ENCODE data around the gene FUBP3. TPM values are rescaled to one million over a fixed set of nuclear protein-coding genes. Genes with fewer than 3 reads are reported as not detected.

FUBP3 gene
- polyA plus RNA-seq, 1 of the 3 experiments (the other 2 are of a cell fraction): 55.1 TPM

DNA sequence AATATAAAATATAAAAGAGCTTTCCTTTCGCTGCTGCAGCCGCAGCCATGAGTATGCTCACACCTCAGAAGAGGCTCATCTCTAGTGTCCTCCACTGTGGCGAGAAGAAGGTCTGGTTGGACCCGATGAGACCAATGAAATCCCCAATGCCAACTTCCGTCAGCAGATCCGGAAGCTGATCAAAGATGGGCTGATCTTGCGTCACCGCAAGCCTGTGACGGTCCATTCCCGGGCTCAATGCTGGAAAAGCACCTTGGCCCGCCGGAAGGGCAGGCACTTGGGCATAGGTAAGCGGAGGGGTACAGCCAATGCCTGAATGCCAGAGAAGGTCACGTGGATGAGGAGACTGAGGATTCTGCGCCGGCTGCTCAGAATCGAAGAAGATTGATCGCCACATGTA lies 72.4 kb downstream of the FUBP3 start:
- Histone ChIP-seq H3K9me2 (no peaks in the 10 kb centered on the region), H3K4me2 (no peak overlapping the region), H2AFZ (ENCODE audit: low read depth) (no peak overlapping the region), H3K9me3 (no peaks in the 10 kb centered on the region), H3K27me3 (ENCODE audit: insufficient read depth) (peaks cover 14% of the 10 kb centered on the region; the same call in 1 of the 2 replicates), H3K4me3 (ENCODE audit: low read depth in 2 of 2, low read length in 1 of 2) (no peak overlapping the region), H3K9ac (no peak overlapping the region), H3K79me2 (ENCODE audit: insufficient read depth) (no peaks in the 10 kb centered on the region), H4K20me1 (ENCODE audit: insufficient read depth) (no peaks in the 10 kb centered on the region), H3K4me1 (ENCODE audit: control insufficient read depth in 1 of 2, insufficient read depth in 2 of 2, low read depth in 1 of 2, low read length in 1 of 2) (no peaks in the 10 kb centered on the region), H3K36me3 (replicated peaks in 1 of 2; ENCODE audit: control insufficient read depth in 1 of 2, insufficient read depth in 2 of 2, low read length in 1 of 2) (no peaks in the 10 kb centered on the region), H3K27ac (ENCODE audit: low read depth in 2 of 2, low read length in 1 of 2) (no peak overlapping the region), H3F3A (replicated peaks; ENCODE audit: insufficient read depth) (no peaks in the 10 kb centered on the region)
- whole genome bisulfite sequencing (ENCODE audit: low lambda C conversion rate): 74% methylated on average over 18 of the region's 18 CpGs
- no peak for DNase-seq
- ChIA-PET POLR2A (no interaction called here), CTCF (interaction anchor here (0.9 to 1.1 kb wide), 4 partner anchors 9 to 50 kb away, joined by 3 to 5 read pairs (median 3); no protein-coding TSS in a partner anchor)
- no peak for TF ChIP-seq GATA2 (CRISPR knock-in tag; IDR thresholded peaks at IDR 0.05)
- TF ChIP-seq, protein P1, sequence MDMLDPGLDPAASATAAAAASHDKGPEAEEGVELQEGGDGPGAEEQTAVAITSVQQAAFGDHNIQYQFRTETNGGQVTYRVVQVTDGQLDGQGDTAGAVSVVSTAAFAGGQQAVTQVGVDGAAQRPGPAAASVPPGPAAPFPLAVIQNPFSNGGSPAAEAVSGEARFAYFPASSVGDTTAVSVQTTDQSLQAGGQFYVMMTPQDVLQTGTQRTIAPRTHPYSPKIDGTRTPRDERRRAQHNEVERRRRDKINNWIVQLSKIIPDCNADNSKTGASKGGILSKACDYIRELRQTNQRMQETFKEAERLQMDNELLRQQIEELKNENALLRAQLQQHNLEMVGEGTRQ (IDR thresholded peaks at IDR 0.05; ENCODE audit: borderline replicate concordance, low read depth, low read length): no peak
- no peak for TF ChIP-seq TAF1 (IDR thresholded peaks at IDR 0.05; ENCODE audit: borderline replicate concordance, low read depth, low read length)
- TF ChIP-seq GABPA (IDR thresholded peaks at IDR 0.05; ENCODE audit: low read depth): no peak
- TF ChIP-seq, protein P2, sequence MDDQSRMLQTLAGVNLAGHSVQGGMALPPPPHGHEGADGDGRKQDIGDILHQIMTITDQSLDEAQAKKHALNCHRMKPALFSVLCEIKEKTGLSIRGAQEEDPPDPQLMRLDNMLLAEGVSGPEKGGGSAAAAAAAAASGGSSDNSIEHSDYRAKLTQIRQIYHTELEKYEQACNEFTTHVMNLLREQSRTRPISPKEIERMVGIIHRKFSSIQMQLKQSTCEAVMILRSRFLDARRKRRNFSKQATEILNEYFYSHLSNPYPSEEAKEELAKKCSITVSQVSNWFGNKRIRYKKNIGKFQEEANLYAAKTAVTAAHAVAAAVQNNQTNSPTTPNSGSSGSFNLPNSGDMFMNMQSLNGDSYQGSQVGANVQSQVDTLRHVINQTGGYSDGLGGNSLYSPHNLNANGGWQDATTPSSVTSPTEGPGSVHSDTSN (IDR thresholded peaks at IDR 0.05): no peak
- no peak for TF ChIP-seq RXRA (IDR thresholded peaks at IDR 0.05; ENCODE audit: borderline replicate concordance, low read depth)
- TF ChIP-seq TEAD4 (IDR thresholded peaks at IDR 0.05; ENCODE audit: borderline replicate concordance, insufficient read depth): no peak
- TF ChIP-seq ELF1 (IDR thresholded peaks at IDR 0.05): no peak
- no peak for TF ChIP-seq TCF12 (IDR thresholded peaks at IDR 0.05)
- TF ChIP-seq, protein P3, sequence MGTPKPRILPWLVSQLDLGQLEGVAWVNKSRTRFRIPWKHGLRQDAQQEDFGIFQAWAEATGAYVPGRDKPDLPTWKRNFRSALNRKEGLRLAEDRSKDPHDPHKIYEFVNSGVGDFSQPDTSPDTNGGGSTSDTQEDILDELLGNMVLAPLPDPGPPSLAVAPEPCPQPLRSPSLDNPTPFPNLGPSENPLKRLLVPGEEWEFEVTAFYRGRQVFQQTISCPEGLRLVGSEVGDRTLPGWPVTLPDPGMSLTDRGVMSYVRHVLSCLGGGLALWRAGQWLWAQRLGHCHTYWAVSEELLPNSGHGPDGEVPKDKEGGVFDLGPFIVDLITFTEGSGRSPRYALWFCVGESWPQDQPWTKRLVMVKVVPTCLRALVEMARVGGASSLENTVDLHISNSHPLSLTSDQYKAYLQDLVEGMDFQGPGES (IDR thresholded peaks at IDR 0.05; ENCODE audit: low read depth, low read length): no peak
- no peak for TF ChIP-seq FOXJ3 (CRISPR knock-in tag; IDR thresholded peaks at IDR 0.05)
- no peak for TF ChIP-seq EZH2phosphoT487 (IDR thresholded peaks at IDR 0.05; ENCODE audit: borderline replicate concordance, low read depth)
- TF ChIP-seq FOSL2 (IDR thresholded peaks at IDR 0.05; ENCODE audit: borderline replicate concordance, low read depth): no peak

DNA sequence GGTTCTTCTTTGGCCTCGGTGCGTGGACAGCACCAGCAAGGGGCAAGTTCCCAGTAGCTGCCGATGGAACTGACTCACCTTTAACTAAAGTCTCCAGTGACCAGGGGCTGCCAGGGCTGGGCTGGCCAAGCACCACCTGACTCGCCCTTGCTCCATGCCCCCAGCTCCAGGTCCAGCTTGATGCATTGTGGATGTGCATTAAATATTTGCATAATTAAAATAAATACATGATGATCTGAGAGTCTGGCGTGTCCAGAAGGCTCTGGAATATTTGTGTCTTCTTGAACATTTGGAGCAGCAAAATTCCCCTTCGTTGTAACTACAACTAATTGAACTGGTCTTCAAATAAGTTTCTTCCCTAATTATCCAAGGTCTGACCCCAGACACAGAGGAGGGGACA lies 75.5 kb downstream of the FUBP3 start:
- H3K79me2 ChIP-seq (ENCODE audit: insufficient read depth): no peaks in the 10 kb centered on the region
- no peak overlapping the region for H2AFZ ChIP-seq (ENCODE audit: low read depth)
- H3K4me2 ChIP-seq: no peak overlapping the region
- ChIA-PET CTCF (interaction anchor here (1.5 kb wide), 1 partner anchor 29 kb away, joined by 4 read pairs; no protein-coding TSS in a partner anchor), POLR2A (no interaction called here)
- no peak overlapping the region for H3K4me3 ChIP-seq (ENCODE audit: low read depth in 2 of 2, low read length in 1 of 2)
- H3K9me3 ChIP-seq: no peaks in the 10 kb centered on the region
- no peaks in the 10 kb centered on the region for H3F3A ChIP-seq (replicated peaks; ENCODE audit: insufficient read depth)
- peaks cover 39% of the 10 kb centered on the region for H3K27me3 ChIP-seq (ENCODE audit: insufficient read depth)
- no peak overlapping the region for H3K27ac ChIP-seq (ENCODE audit: low read depth in 2 of 2, low read length in 1 of 2)
- no peaks in the 10 kb centered on the region for H3K36me3 ChIP-seq (replicated peaks in 1 of 2; ENCODE audit: control insufficient read depth in 1 of 2, insufficient read depth in 2 of 2, low read length in 1 of 2)
- 62% methylated on average over 4 of the region's 6 CpGs for WGBS (ENCODE audit: low lambda C conversion rate)
- no peaks in the 10 kb centered on the region for H3K9me2 ChIP-seq
- TF ChIP-seq, protein P2 (IDR thresholded peaks at IDR 0.05): no peak
- TF ChIP-seq, protein P3 (IDR thresholded peaks at IDR 0.05; ENCODE audit: low read depth, low read length): no peak
- no peak for TF ChIP-seq NRF1 (IDR thresholded peaks at IDR 0.05; ENCODE audit: low read depth, low read length)
- TF ChIP-seq, protein P4, sequence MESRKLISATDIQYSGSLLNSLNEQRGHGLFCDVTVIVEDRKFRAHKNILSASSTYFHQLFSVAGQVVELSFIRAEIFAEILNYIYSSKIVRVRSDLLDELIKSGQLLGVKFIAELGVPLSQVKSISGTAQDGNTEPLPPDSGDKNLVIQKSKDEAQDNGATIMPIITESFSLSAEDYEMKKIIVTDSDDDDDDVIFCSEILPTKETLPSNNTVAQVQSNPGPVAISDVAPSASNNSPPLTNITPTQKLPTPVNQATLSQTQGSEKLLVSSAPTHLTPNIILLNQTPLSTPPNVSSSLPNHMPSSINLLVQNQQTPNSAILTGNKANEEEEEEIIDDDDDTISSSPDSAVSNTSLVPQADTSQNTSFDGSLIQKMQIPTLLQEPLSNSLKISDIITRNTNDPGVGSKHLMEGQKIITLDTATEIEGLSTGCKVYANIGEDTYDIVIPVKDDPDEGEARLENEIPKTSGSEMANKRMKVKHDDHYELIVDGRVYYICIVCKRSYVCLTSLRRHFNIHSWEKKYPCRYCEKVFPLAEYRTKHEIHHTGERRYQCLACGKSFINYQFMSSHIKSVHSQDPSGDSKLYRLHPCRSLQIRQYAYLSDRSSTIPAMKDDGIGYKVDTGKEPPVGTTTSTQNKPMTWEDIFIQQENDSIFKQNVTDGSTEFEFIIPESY (IDR thresholded peaks at IDR 0.05; ENCODE audit: borderline replicate concordance, low read depth): no peak
- no peak for DNase-seq
- H4K20me1 ChIP-seq (ENCODE audit: insufficient read depth): no peaks in the 10 kb centered on the region
- no peaks in the 10 kb centered on the region for H3K4me1 ChIP-seq (ENCODE audit: control insufficient read depth in 1 of 2, insufficient read depth in 2 of 2, low read depth in 1 of 2, low read length in 1 of 2)
- no peak overlapping the region for H3K9ac ChIP-seq
